Stimulated activated CD8-positive, alpha-beta memory T cell treated with anti-CD3 and anti-CD28 coated beads, Interleukin-15, amount 100 ng/mL, for 48 hours (primary cell): Measurements from ENCODE around the gene RBM15B.

Source experiments
- DNase-seq, 2 donors: peaks; one replicate each; pipeline ENCODE4 v3.0.0-alpha.2; 2020; ENCODE audit warnings: low read depth in 2 of 2

RBM15B gene

GRCh38 chr3:51441282-51442030 is 50.4 kb downstream of the RBM15B start:
- DNase-seq = no peak

- no peak for DNase-seq
These were observed 54.6 kb downstream of the RBM15B start for GRCh38 chr3:51445544-51446280.
